NCI-H1105 (cell line): ENCODE results near the gene PTH1R.
A peak's percentile ranks its signal among the peaks of the same experiment; 100 is the strongest.

ENCODE experiments used
- DNase-seq: peaks from one replicate; lab custom pipeline; 2025; lab: John Stamatoyannopoulos, UW

The PTH1R gene

GRCh38 chr3:46930945-46931403, 53.5 kb downstream of the PTH1R start:
- no peak for DNase-seq

GRCh38 chr3:46931631-46932331, 54.3 kb downstream of the PTH1R start:
- peak; percentile 56 for DNase-seq

GRCh38 chr3:46932455-46933225, 55.1 kb downstream of the PTH1R start:
- no peak for DNase-seq

- DNase-seq: no peak
Measured at GRCh38 chr3:46933261-46933660, 55.7 kb downstream of the PTH1R start.

- DNase-seq: no peak
Measured at GRCh38 chr3:46934072-46934471, 56.6 kb downstream of the PTH1R start.

- DNase-seq: no peak
Measured at GRCh38 chr3:46934498-46935167, 57.1 kb downstream of the PTH1R start.

- DNase-seq: no peak
Measured at GRCh38 chr3:46935168-46935858, 57.8 kb downstream of the PTH1R start.

- DNase-seq: no peak
Measured at GRCh38 chr3:46935989-46936558, 58.6 kb downstream of the PTH1R start.

- DNase-seq: no peak
Measured at GRCh38 chr3:46936733-46937250, 59.3 kb downstream of the PTH1R start.

GRCh38 chr3:46938118-46938517, 60.6 kb downstream of the PTH1R start:
- DNase-seq: no peak

- DNase-seq: no peak
Measured at GRCh38 chr3:46939578-46940445, 62.3 kb downstream of the PTH1R start.

GRCh38 chr3:46942076-46942475, 64.6 kb downstream of the PTH1R start:
- DNase-seq: no peak

GRCh38 chr3:46942481-46943236, 65.1 kb downstream of the PTH1R start:
- no peak for DNase-seq

- DNase-seq: no peak
Measured at GRCh38 chr3:46943237-46944187, 66.0 kb downstream of the PTH1R start.

GRCh38 chr3:46944191-46944590, 66.7 kb downstream of the PTH1R start:
- DNase-seq: no peak

- DNase-seq: no peak
Measured at GRCh38 chr3:46946416-46946815, 68.9 kb downstream of the PTH1R start.

GRCh38 chr3:46946856-46947545, 69.5 kb downstream of the PTH1R start:
- no peak for DNase-seq

- no peak for DNase-seq
Measured at GRCh38 chr3:46947546-46947901, 70.0 kb downstream of the PTH1R start.
